ENCODE data around the gene ANKS1A. TPM values are rescaled to one million over a fixed set of nuclear protein-coding genes. Genes with fewer than 3 reads are reported as not detected.
A peak's percentile ranks its signal among the peaks of the same experiment; 100 is the strongest.

ANKS1A gene
- total RNA-seq, 2 donors from 2014 or later = 34.9 to 36.4 TPM

- H3K4me3 Mint-ChIP-seq = peak within 1 kb of the TSS; percentile 97
- peaks cover 23% of the 10 kb centered on the region for H3K36me3 ChIP-seq (ENCODE audit: control insufficient read depth, insufficient read depth, low read length)
- peaks cover 23% of the 10 kb centered on the region for H3K36me3 Mint-ChIP-seq (ENCODE audit: low read depth)
- H3K9me3 Mint-ChIP-seq = peaks cover 4% of the 10 kb centered on the region
- H3K9ac ChIP-seq (ENCODE audit: extremely low read depth, low read length, poor library complexity, severe bottlenecking) = peak within 1 kb of the TSS; percentile 93
- TF ChIP-seq CTCF (conservative IDR thresholded peaks at IDR 0.05) = no peak
- peak; percentile 96 for DNase-seq
- WGBS, 2 experiments (ENCODE audit: insufficient coverage in 1 of 2, insufficient read length in 1 of 2) = 0% methylated on average over 23 to 43 of the region's 43 CpGs
- peaks cover 4% of the 10 kb centered on the region for H3K4me1 ChIP-seq (ENCODE audit: control insufficient read depth, insufficient read depth, low read length)
- peak within 1 kb of the TSS; percentile 100 for H3K4me3 ChIP-seq (ENCODE audit: low read length)
- H3K27ac Mint-ChIP-seq = peak within 1 kb of the TSS; percentile 99
- H3K27ac ChIP-seq (ENCODE audit: low read depth, low read length) = peak within 1 kb of the TSS; percentile 77
- H3K27me3 Mint-ChIP-seq (ENCODE audit: insufficient read depth) = no peaks in the 10 kb centered on the region
- peaks cover 18% of the 10 kb centered on the region for H3K4me1 Mint-ChIP-seq
- no peaks in the 10 kb centered on the region for H3K9me3 ChIP-seq (ENCODE audit: control insufficient read depth, low read length)
- no peaks in the 10 kb centered on the region for H3K27me3 ChIP-seq (ENCODE audit: control insufficient read depth, insufficient read depth, low read length, poor library complexity, severe bottlenecking)
These were observed 1.1 kb upstream of the ANKS1A start, which contains the start of gene TAF11 for GRCh38 chr6:34887753-34888513. Gene TAF11, minus strand, starts transcription at chr6:34888042. Its CDS starts 85 bp downstream, at chr6:34887957.

GRCh38 chr6:34888514-34888856, 570 bp upstream of the ANKS1A start:
- H3K27ac Mint-ChIP-seq = peak overlapping the region; percentile 99
- peak overlapping the region; percentile 97 for H3K4me3 Mint-ChIP-seq
- H3K4me1 ChIP-seq (ENCODE audit: control insufficient read depth, insufficient read depth, low read length) = peaks cover 4% of the 10 kb centered on the region
- peak overlapping the region; percentile 100 for H3K4me3 ChIP-seq (ENCODE audit: low read length)
- H3K9ac ChIP-seq (ENCODE audit: extremely low read depth, low read length, poor library complexity, severe bottlenecking) = peak overlapping the region; percentile 93
- H3K36me3 Mint-ChIP-seq (ENCODE audit: low read depth) = peaks cover 22% of the 10 kb centered on the region
- H3K9me3 ChIP-seq (ENCODE audit: control insufficient read depth, low read length) = no peaks in the 10 kb centered on the region
- H3K27ac ChIP-seq (ENCODE audit: low read depth, low read length) = peak overlapping the region; percentile 77
- DNase-seq = no peak
- no peak for TF ChIP-seq CTCF (conservative IDR thresholded peaks at IDR 0.05)
- H3K36me3 ChIP-seq (ENCODE audit: control insufficient read depth, insufficient read depth, low read length) = peaks cover 20% of the 10 kb centered on the region
- 0% methylated on average over 2 to 5 of the region's 5 CpGs for WGBS, 2 experiments (ENCODE audit: insufficient coverage in 1 of 2, insufficient read length in 1 of 2)
- H3K4me1 Mint-ChIP-seq = peaks cover 18% of the 10 kb centered on the region
- no peaks in the 10 kb centered on the region for H3K27me3 Mint-ChIP-seq (ENCODE audit: insufficient read depth)
- no peaks in the 10 kb centered on the region for H3K27me3 ChIP-seq (ENCODE audit: control insufficient read depth, insufficient read depth, low read length, poor library complexity, severe bottlenecking)
- H3K9me3 Mint-ChIP-seq = peaks cover 4% of the 10 kb centered on the region

GRCh38 chr6:34890533-34890925, 1.5 kb downstream of the ANKS1A start:
- Mint-ChIP-seq H3K27ac (peak overlapping the region; percentile 77), H3K36me3 (ENCODE audit: low read depth) (peaks cover 5% of the 10 kb centered on the region), H3K4me1 (peaks cover 18% of the 10 kb centered on the region), H3K9me3 (no peaks in the 10 kb centered on the region), H3K27me3 (ENCODE audit: insufficient read depth) (no peaks in the 10 kb centered on the region), H3K4me3 (peak overlapping the region; percentile 97)
- TF ChIP-seq CTCF (conservative IDR thresholded peaks at IDR 0.05) = no peak
- H3K9me3 ChIP-seq (ENCODE audit: control insufficient read depth, low read length) = no peaks in the 10 kb centered on the region
- H3K4me3 ChIP-seq (ENCODE audit: low read length) = peak overlapping the region; percentile 76
- H3K9ac ChIP-seq (ENCODE audit: extremely low read depth, low read length, poor library complexity, severe bottlenecking) = no peak overlapping the region
- DNase-seq = no peak
- no peaks in the 10 kb centered on the region for H3K27me3 ChIP-seq (ENCODE audit: control insufficient read depth, insufficient read depth, low read length, poor library complexity, severe bottlenecking)
- WGBS, 2 experiments (ENCODE audit: insufficient coverage in 1 of 2, insufficient read length in 1 of 2) = 68 to 78% methylated on average over 3 to 7 of the region's 7 CpGs
- H3K27ac ChIP-seq (ENCODE audit: low read depth, low read length) = no peak overlapping the region
- H3K4me1 ChIP-seq (ENCODE audit: control insufficient read depth, insufficient read depth, low read length) = peaks cover 4% of the 10 kb centered on the region
- peaks cover 1% of the 10 kb centered on the region for H3K36me3 ChIP-seq (ENCODE audit: control insufficient read depth, insufficient read depth, low read length)

Measured in endodermal cell (in vitro differentiated cells).